Ascending aorta (tissue), 2 donors: Measurements from ENCODE around the gene SLIT3. TPM values are rescaled to one million over a fixed set of nuclear protein-coding genes. Genes with fewer than 3 reads are reported as not detected.

Source experiments
- DNase-seq, 2 donors: peaks; one replicate each; pipeline ENCODE4 v3.0.0-alpha.2; 2019; ENCODE audit warnings: low spot score in 2 of 2
- H3K27ac ChIP-seq, 2 donors: fragments of 200-600 bp; sonication (generic); one replicate each; pipeline ENCODE4 v1.5.1; 2016 to 2017; ENCODE audit warnings: mild to moderate bottlenecking in 1 of 2
- H3K27me3 ChIP-seq: fragments of 200-600 bp; sonication (generic); one replicate; pipeline ENCODE4 v1.5.1; 2017
- H3K36me3 ChIP-seq, 2 donors: fragments of 200-600 bp; sonication (generic); one replicate each; pipeline ENCODE4 v1.5.1; 2016
- H3K4me1 ChIP-seq, 2 donors: fragments of 200-600 bp; sonication (generic); one replicate each; pipeline ENCODE4 v1.5.1; 2016 to 2017; ENCODE audit warnings: mild to moderate bottlenecking in 1 of 2
- H3K4me3 ChIP-seq, 2 donors: fragments of 200-600 bp; sonication (generic); one replicate each; pipeline ENCODE4 v1.5.1; 2016 to 2017; ENCODE audit warnings: mild to moderate bottlenecking in 1 of 2
- H3K9me3 ChIP-seq, 2 donors: fragments of 200-600 bp; sonication (generic); one replicate each; pipeline ENCODE4 v1.5.1; 2016
- CTCF ChIP-seq, 3 experiments: fragments of 200-600 bp in 2 of 3; fragments of 450-650 bp in 1 of 3; sonication (generic) in 2 of 3; IDR thresholded peaks; one replicate each; pipeline ENCODE4 v1.5.1; 2016 to 2019; ENCODE audit warnings: antibody characterized with exemption in 3 of 3, mild to moderate bottlenecking in 1 of 3, moderate library complexity in 1 of 3
- intact Hi-C: fragments of 100-400 bp; cut with DNase I; formaldehyde crosslinking; loops from one replicate; pipeline ENCODE4 v1.15.1; 2023
- total RNA-seq: library from RNA; depleted of rRNA; stranded (reverse); fragments of >200 nt; gene quantifications from one replicate; pipeline ENCODE4 v1.1.0, GENCODE V29; 2016

Gene SLIT3
- total RNA-seq, 1 donor from 2014 or later, result 128 TPM

- H3K36me3 ChIP-seq, result no peaks in the 10 kb centered on the region
- no peak overlapping the region for H3K4me3 ChIP-seq
- TF ChIP-seq CTCF (IDR thresholded peaks at IDR 0.05), result no peak
- H3K4me1 ChIP-seq, result no peaks in the 10 kb centered on the region
- no peaks in the 10 kb centered on the region for H3K27me3 ChIP-seq
- H3K9me3 ChIP-seq, result no peaks in the 10 kb centered on the region
- H3K27ac ChIP-seq, result no peak overlapping the region
- intact Hi-C loops, result no loop called here
- DNase-seq, result no peak
Observed at GRCh38 chr5:168910874-168911273, 390.1 kb downstream of the SLIT3 start.

GRCh38 chr5:168908207-168908606, 392.7 kb downstream of the SLIT3 start:
- no peaks in the 10 kb centered on the region for H3K9me3 ChIP-seq
- intact Hi-C loops, result no loop called here
- H3K36me3 ChIP-seq, result no peaks in the 10 kb centered on the region
- H3K27me3 ChIP-seq, result no peaks in the 10 kb centered on the region
- TF ChIP-seq CTCF (IDR thresholded peaks at IDR 0.05), result no peak
- no peak for DNase-seq
- no peak overlapping the region for H3K4me3 ChIP-seq
- no peaks in the 10 kb centered on the region for H3K4me1 ChIP-seq
- H3K27ac ChIP-seq, result no peak overlapping the region

- Histone ChIP-seq H3K27me3 (no peaks in the 10 kb centered on the region), H3K9me3 (no peaks in the 10 kb centered on the region), H3K4me1 (no peaks in the 10 kb centered on the region), H3K36me3 (no peaks in the 10 kb centered on the region), H3K4me3 (no peak overlapping the region), H3K27ac (no peak overlapping the region)
- TF ChIP-seq CTCF (IDR thresholded peaks at IDR 0.05), result no peak
- DNase-seq, result no peak
- intact Hi-C loops, result no loop called here
Observed at GRCh38 chr5:168903061-168903460, 397.9 kb downstream of the SLIT3 start.

- H3K27me3 ChIP-seq, result no peaks in the 10 kb centered on the region
- no peak for TF ChIP-seq CTCF (IDR thresholded peaks at IDR 0.05)
- no peak overlapping the region for H3K4me3 ChIP-seq
- DNase-seq, result no peak
- no peak overlapping the region for H3K27ac ChIP-seq
- no peaks in the 10 kb centered on the region for H3K9me3 ChIP-seq
- no peaks in the 10 kb centered on the region for H3K4me1 ChIP-seq
- intact Hi-C loops, result no loop called here
- H3K36me3 ChIP-seq, result no peaks in the 10 kb centered on the region
Observed at GRCh38 chr5:168899673-168900072, 401.3 kb downstream of the SLIT3 start.

- no peak for DNase-seq
- no peaks in the 10 kb centered on the region for H3K36me3 ChIP-seq
- no peaks in the 10 kb centered on the region for H3K9me3 ChIP-seq
- H3K27ac ChIP-seq, result no peak overlapping the region
- H3K27me3 ChIP-seq, result no peaks in the 10 kb centered on the region
- no peaks in the 10 kb centered on the region for H3K4me1 ChIP-seq
- intact Hi-C loops, result no loop called here
- no peak overlapping the region for H3K4me3 ChIP-seq
- TF ChIP-seq CTCF (IDR thresholded peaks at IDR 0.05), result no peak
Observed at GRCh38 chr5:168899264-168899663, 401.7 kb downstream of the SLIT3 start.

GRCh38 chr5:168898247-168898911, 402.6 kb downstream of the SLIT3 start:
- TF ChIP-seq CTCF (IDR thresholded peaks at IDR 0.05), result no peak
- no peak overlapping the region for H3K4me3 ChIP-seq
- H3K9me3 ChIP-seq, result no peaks in the 10 kb centered on the region
- H3K27me3 ChIP-seq, result no peaks in the 10 kb centered on the region
- intact Hi-C loops, result no loop called here
- no peaks in the 10 kb centered on the region for H3K4me1 ChIP-seq
- H3K27ac ChIP-seq, result no peak overlapping the region
- H3K36me3 ChIP-seq, result no peaks in the 10 kb centered on the region
- no peak for DNase-seq
